H1 (cell line): ENCODE measurements around the gene AHDC1. TPM values are rescaled to one million over a fixed set of nuclear protein-coding genes. Genes with fewer than 3 reads are reported as not detected.

ENCODE experiments used
- CTCF ChIA-PET: fragments of 300-600 bp; sonication (Branson Sonifier 250); formaldehyde crosslinking; loops from one replicate; lab custom pipeline; 2021; ENCODE audit not compliant: partially characterized antibody; lab: Charles Lee
- POLR2A ChIA-PET: fragments of 300-600 bp; sonication (Branson Sonifier 250); formaldehyde crosslinking; loops from one replicate; lab custom pipeline; 2021; ENCODE audit warnings: inconsistent platforms; ENCODE audit not compliant: partially characterized antibody; lab: Charles Lee
- DNase-seq, 2 experiments: peaks; one replicate each; pipeline versions ENCODE4 v3.0.0 to v3.0.0-alpha.2; 2010 to 2022; ENCODE audit warnings: low spot score in 2 of 2, low read depth in 1 of 2, mixed read lengths in 1 of 2
- FAIRE-seq: peaks from 2 replicates; lab custom pipeline; 2011; peaks lifted over from hg19 to GRCh38; lab: Jason Lieb, UNC
- H2AFZ ChIP-seq: 2 replicates; pipeline ENCODE4 v1.8.1; 2012; ENCODE audit warnings: low read length, inconsistent platforms
- H2AK5ac ChIP-seq: 2 replicates; pipeline ENCODE4 v1.6.1; 2013; ENCODE audit warnings: low read depth, low read length
- H2BK120ac ChIP-seq: replicated peaks from 2 replicates; pipeline ENCODE3; 2013; ENCODE audit warnings: low read depth, low read length, inconsistent platforms
- H2BK12ac ChIP-seq: 2 replicates; pipeline ENCODE4 v1.6.1; 2013; ENCODE audit warnings: low read depth, low read length
- H2BK15ac ChIP-seq: 2 replicates; pipeline ENCODE4 v1.6.1; 2013; ENCODE audit warnings: low read length
- H2BK20ac ChIP-seq: 2 replicates; pipeline ENCODE4 v1.6.1; 2013; ENCODE audit warnings: low read length
- H2BK5ac ChIP-seq: 2 replicates; pipeline ENCODE4 v1.6.1; 2013; ENCODE audit warnings: low read depth, low read length
- H3K14ac ChIP-seq: 2 replicates; pipeline ENCODE4 v1.6.1; 2013; ENCODE audit warnings: inconsistent platforms; ENCODE audit not compliant: insufficient read length
- H3K18ac ChIP-seq: 2 replicates; pipeline ENCODE4 v1.6.1; 2013; ENCODE audit warnings: low read length; ENCODE audit errors: extremely low read depth
- H3K23ac ChIP-seq: 2 replicates; pipeline ENCODE4 v1.6.1; 2013; ENCODE audit warnings: inconsistent platforms; ENCODE audit not compliant: insufficient read length
- H3K23me2 ChIP-seq: 2 replicates; pipeline ENCODE4 v1.6.1; 2013; ENCODE audit warnings: low read depth, low read length
- H3K27ac ChIP-seq: 2 replicates; pipeline ENCODE4 v1.6.1; 2011; ENCODE audit warnings: low read depth, low read length, inconsistent platforms
- H3K27me3 ChIP-seq, 4 experiments: replicated peaks in 1 of 4; 1 replicate in 1 of 4; 2 replicates in 3 of 4; pipeline versions ENCODE4 v1.6.1 to v1.8.1; 2011 to 2013; ENCODE audit warnings: low read length in 3 of 4, mild to moderate bottlenecking in 3 of 4, inconsistent platforms in 2 of 4, mixed read lengths in 2 of 4, moderate library complexity in 1 of 4; ENCODE audit not compliant: control insufficient read depth in 3 of 4, insufficient read depth in 3 of 4; ENCODE audit errors: extremely low read depth in 1 of 4
- H3K36me3 ChIP-seq, 4 experiments: 2 replicates each; pipeline versions ENCODE4 v1.6.1 to v1.8.1; 2011 to 2013; ENCODE audit warnings: mild to moderate bottlenecking in 4 of 4, low read length in 3 of 4, moderate library complexity in 2 of 4, control low read depth in 1 of 4, inconsistent platforms in 1 of 4; ENCODE audit not compliant: insufficient read depth in 4 of 4, control insufficient read depth in 2 of 4
- H3K4ac ChIP-seq: replicated peaks from 2 replicates; pipeline ENCODE3; 2013; ENCODE audit warnings: low read length, low read depth, mixed read lengths, inconsistent platforms; ENCODE audit not compliant: insufficient read length
- H3K4me1 ChIP-seq, 4 experiments: replicated peaks in 1 of 4; 1 replicate in 1 of 4; 2 replicates in 3 of 4; pipeline versions ENCODE4 v1.6.1 to v1.8.1; 2011 to 2013; ENCODE audit warnings: low read length in 3 of 4, inconsistent platforms in 2 of 4, mixed read lengths in 1 of 4; ENCODE audit not compliant: insufficient read depth in 4 of 4, control insufficient read depth in 3 of 4
- H3K4me2 ChIP-seq, 2 experiments: 2 replicates each; pipeline versions ENCODE4 v1.6.1 to v1.8.1; 2011 to 2013; ENCODE audit warnings: low read depth in 2 of 2, low read length in 2 of 2, control low read depth in 1 of 2, inconsistent platforms in 1 of 2, mild to moderate bottlenecking in 1 of 2; ENCODE audit not compliant: insufficient read depth in 1 of 2
- H3K4me3 ChIP-seq, 4 experiments: fragments of 200-600, 300-600 bp in 1 of 4; sonication (generic), shearing (Covaris generic), sonication (Bioruptor Twin) in 1 of 4; 2 replicates each; pipeline versions ENCODE4 v1.5.1 to v1.8.1; 2011 to 2016; ENCODE audit warnings: low read length in 4 of 4, low read depth in 3 of 4, control low read depth in 2 of 4, inconsistent platforms in 2 of 4, mild to moderate bottlenecking in 2 of 4, mixed read lengths in 1 of 4, moderate library complexity in 1 of 4; ENCODE audit not compliant: insufficient read depth in 2 of 4; ENCODE audit errors: extremely low read depth in 1 of 4
- H3K56ac ChIP-seq: replicated peaks from 2 replicates; pipeline ENCODE3; 2013; ENCODE audit warnings: low read depth, mild to moderate bottlenecking, mixed read lengths, low read length, inconsistent platforms; ENCODE audit not compliant: insufficient read length
- H3K79me1 ChIP-seq: 2 replicates; pipeline ENCODE4 v1.6.1; 2013; ENCODE audit warnings: low read depth, low read length, control low read depth
- H3K79me2 ChIP-seq, 2 experiments: 2 replicates each; pipeline versions ENCODE4 v1.6.1 to v1.8.1; 2012 to 2013; ENCODE audit warnings: low read length in 2 of 2, mild to moderate bottlenecking in 2 of 2, inconsistent platforms in 1 of 2; ENCODE audit not compliant: insufficient read depth in 2 of 2, control insufficient read depth in 1 of 2
- H3K9ac ChIP-seq, 4 experiments: replicated peaks in 1 of 4; 1 replicate in 1 of 4; 2 replicates in 3 of 4; pipeline versions ENCODE4 v1.6.1 to v1.8.1; 2011 to 2013; ENCODE audit warnings: low read depth in 3 of 4, low read length in 3 of 4, control low read depth in 2 of 4, mild to moderate bottlenecking in 2 of 4, moderate library complexity in 2 of 4, inconsistent platforms in 1 of 4; ENCODE audit errors: extremely low read depth in 1 of 4
- H3K9me3 ChIP-seq, 2 experiments: 2 replicates each; pipeline versions ENCODE4 v1.6.1 to v1.8.1; 2012 to 2013; ENCODE audit warnings: mild to moderate bottlenecking in 2 of 2, moderate library complexity in 2 of 2, control low read depth in 1 of 2, inconsistent platforms in 1 of 2, low read depth in 1 of 2, low read length in 1 of 2, mixed read lengths in 1 of 2; ENCODE audit not compliant: insufficient read depth in 2 of 2
- H4K20me1 ChIP-seq, 2 experiments: replicated peaks in 1 of 2; 2 replicates each; pipeline versions ENCODE3 to v1.8.1; 2011 to 2013; ENCODE audit warnings: inconsistent platforms in 2 of 2, low read length in 2 of 2, mild to moderate bottlenecking in 1 of 2; ENCODE audit not compliant: insufficient read depth in 2 of 2, control insufficient read depth in 1 of 2
- H4K5ac ChIP-seq: 2 replicates; pipeline ENCODE4 v1.6.1; 2013; ENCODE audit warnings: low read length, low read depth, mixed read lengths, inconsistent platforms; ENCODE audit not compliant: insufficient read length
- H4K8ac ChIP-seq: 2 replicates; pipeline ENCODE4 v1.8.0; 2013; ENCODE audit warnings: mild to moderate bottlenecking, moderate library complexity, low read length, inconsistent platforms; ENCODE audit not compliant: insufficient read depth; ENCODE audit errors: extremely low read depth
- H4K91ac ChIP-seq: replicated peaks from 2 replicates; pipeline ENCODE3; 2013; ENCODE audit warnings: low read length, mixed read lengths, inconsistent platforms; ENCODE audit not compliant: insufficient read length
- CBX8 ChIP-seq: fragments of 300-800, 300-1000 bp; sonication (generic); IDR thresholded peaks from 2 replicates; pipeline ENCODE4 v1.7.1; 2016; ENCODE audit warnings: low read depth, low read length, borderline replicate concordance
- EP300 ChIP-seq, 2 experiments: IDR thresholded peaks; 1 replicate in 1 of 2; 2 replicates in 1 of 2; pipeline ENCODE4 v1.6.1; 2011 to 2012; ENCODE audit warnings: low read depth in 2 of 2, low read length in 2 of 2, mild to moderate bottlenecking in 2 of 2, borderline replicate concordance in 1 of 2, inconsistent platforms in 1 of 2, moderate library complexity in 1 of 2
- KDM1A ChIP-seq: fragments of 200-600, 300-600 bp; sonication (generic); IDR thresholded peaks from 2 replicates; pipeline ENCODE4 v1.7.1; 2016; ENCODE audit warnings: mild to moderate bottlenecking, low read length, borderline replicate concordance
- RNF2 ChIP-seq: fragments of 200-900, 300-1000 bp; sonication (generic); IDR thresholded peaks from 2 replicates; pipeline ENCODE4 v1.7.1; 2016; ENCODE audit warnings: borderline replicate concordance, low read depth, mild to moderate bottlenecking, antibody characterized with exemption, low read length; ENCODE audit not compliant: poor library complexity, severe bottlenecking; ENCODE audit errors: missing control alignments
- SP1 ChIP-seq: IDR thresholded peaks from 2 replicates; pipeline ENCODE4 v1.6.1; 2011; ENCODE audit warnings: low read depth, low read length
- SP2 ChIP-seq: IDR thresholded peaks from 2 replicates; pipeline ENCODE4 v1.6.1; 2012; ENCODE audit warnings: mild to moderate bottlenecking, low read length, inconsistent platforms
- WGBS, 2 experiments: shearing (Covaris generic) in 1 of 2; methylation state at CpG; one replicate each; pipeline versions ENCODE4 v1.1.6 to v1.1.7; 2013 to 2015; ENCODE audit warnings: low lambda C conversion rate in 2 of 2, mixed read lengths in 2 of 2, inconsistent platforms in 1 of 2, low coverage in 1 of 2, missing lambda C conversion rate in 1 of 2; ENCODE audit not compliant: insufficient replicate concordance in 2 of 2, insufficient coverage in 1 of 2, insufficient read length in 1 of 2; ENCODE audit errors: extremely low coverage in 1 of 2, missing lambda C conversion rate in 1 of 2; 5-methylcytosine and 5-hydroxymethylcytosine counted together
- polyA plus RNA-seq, 7 experiments: library from polyadenylated mRNA; depleted of rRNA in 3 of 7; stranded (reverse) in 5 of 7; unstranded in 2 of 7; fragments of >200 nt in 5 of 7; fragments of 200-250 nt in 2 of 7; gene quantifications; 1 replicate in 5 of 7; 2 replicates in 1 of 7; 4 replicates in 1 of 7; pipeline versions ENCODE4 v1.2.1 to v1.2.3, GENCODE V29; 2011 to 2013; ENCODE audit warnings: missing spikeins in 2 of 7, mixed read lengths in 2 of 7
- total RNA-seq: library from RNA; stranded (reverse); fragmentation: NEBNext Ultra II Directional; extraction: Animal tissue kit (Norgen Biotek cat#: 25700); gene quantifications from 2 replicates; pipeline ENCODE4 v1.2.1, GENCODE V29; 2021

The AHDC1 gene
- total and polyA plus RNA-seq, 2 of the 8 experiments (the other 6 are each of a cell fraction or from before 2014, with no cell fraction given): 4.4 to 35.1 TPM

DNA sequence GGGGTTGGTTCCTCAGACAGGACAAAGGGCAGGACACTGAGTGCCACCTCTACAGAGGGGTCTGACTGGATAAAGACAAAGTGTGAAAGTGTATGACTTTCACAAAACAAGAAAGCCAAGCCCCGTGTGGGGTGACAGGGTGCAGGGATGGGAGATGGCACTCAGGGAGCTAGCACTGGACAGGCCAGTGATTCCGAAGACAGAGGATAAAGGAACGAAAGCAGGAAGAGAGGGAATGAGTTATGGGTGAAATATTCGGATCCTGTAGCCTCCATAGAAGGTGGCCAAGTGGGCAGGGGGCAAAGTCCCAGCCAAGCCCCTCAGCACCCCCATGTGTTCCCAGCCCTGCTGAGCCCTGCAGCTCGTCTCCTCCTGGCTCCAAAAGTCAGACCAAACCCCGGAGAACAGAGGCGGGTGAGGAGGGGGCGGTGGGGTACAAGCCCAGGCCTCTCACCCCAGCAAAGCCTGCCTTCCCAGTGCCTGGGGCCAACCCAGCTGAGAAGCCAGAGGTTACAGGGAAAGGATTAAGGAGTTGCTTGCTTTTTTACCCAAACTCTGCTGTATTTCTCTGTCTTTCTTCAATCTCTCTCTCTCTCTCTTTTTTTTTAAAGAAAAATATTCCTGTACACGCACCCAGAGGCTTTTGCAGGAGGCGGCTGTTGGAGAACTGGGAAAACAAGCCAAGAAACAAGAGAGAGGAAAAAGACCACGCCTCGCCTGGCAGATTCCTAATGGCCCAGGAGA is 99.9 kb downstream of the AHDC1 start:
- Histone ChIP-seq H3K79me2 (no peaks in the 10 kb centered on the region), H2AFZ (no peak overlapping the region), H3K9me3 (no peaks in the 10 kb centered on the region), H3K14ac (no peak overlapping the region)
- POLR2A ChIA-PET: interaction anchor here (0.8 to 1.6 kb wide), 2 partner anchors 8 to 39 kb away, joined by 3 to 10 read pairs; no protein-coding TSS in a partner anchor
- TF ChIP-seq SP1 (no peak), EP300 (IDR thresholded peaks at IDR 0.05; ENCODE audit: borderline replicate concordance in 1 of 2, low read depth in 2 of 2, low read length in 2 of 2) (no peak), KDM1A (no peak), RNF2 (no peak), SP2 (no peak), CBX8 (no peak)
- TF ChIP-seq, all 59 proteins: peak for 0
- Histone ChIP-seq H3K56ac (peak overlapping the region; percentile 7), H4K91ac (peak overlapping the region; percentile 12), H2BK120ac (peak overlapping the region; percentile 91), H3K23ac (no peak overlapping the region), H3K79me1 (no peaks in the 10 kb centered on the region), H3K4ac (peak overlapping the region; percentile 15), H3K4me3 (no peak overlapping the region), H4K5ac (peak overlapping the region; percentile 7), H3K23me2 (no peaks in the 10 kb centered on the region), H3K27ac (0 out of 2 replicates have a peak overlapping the region, but pooled peaks have one; percentile 2), H2BK20ac (peak overlapping the region; percentile 98; the same call in 1 of the 2 replicates), H3K9ac (no peak overlapping the region), H2BK12ac (peak overlapping the region; percentile 95; the same call in 1 of the 2 replicates), H3K27me3 (no peaks in the 10 kb centered on the region), H4K8ac (no peak overlapping the region; the same call in 1 of the 2 replicates), H3K18ac (peak overlapping the region; percentile 92), H2BK15ac (peak overlapping the region; percentile 97; the same call in 1 of the 2 replicates), H3K36me3 (no peaks in the 10 kb centered on the region), H3K4me1 (peaks cover 0 to 14% (median 6%) of the 10 kb centered on the region in 4 experiments; a peak in 5 of 7 replicates), H2BK5ac (peak overlapping the region; percentile 95), H4K20me1 (no peaks in the 10 kb centered on the region), H2AK5ac (peak overlapping the region; percentile 86; the same call in 1 of the 2 replicates), H3K4me2 (0 out of 4 replicates have a peak overlapping the region, but pooled peaks have one; percentile 2)
- WGBS, 2 experiments: 71% methylated on average over 10 of the region's 12 CpGs; no CpG with 5 or more reads in 1 of the 2 experiments
- DNase-seq (no peak), FAIRE-seq (no peak)
- CTCF ChIA-PET: interaction anchor here (0.7 to 7.1 kb wide), 5 partner anchors 8 to 74 kb away, joined by 3 to 48 read pairs (median 3); no protein-coding TSS in a partner anchor
